Hypothalamus (tissue), 51 donors: ENCODE data around the gene PXMP4.
A peak's percentile ranks its signal among the peaks of the same experiment; 100 is the strongest.

Experiments used
- DNase-seq, 51 donors: peaks; one replicate each; lab custom pipeline; 2025; lab: John Stamatoyannopoulos, UW

The PXMP4 gene

DNA sequence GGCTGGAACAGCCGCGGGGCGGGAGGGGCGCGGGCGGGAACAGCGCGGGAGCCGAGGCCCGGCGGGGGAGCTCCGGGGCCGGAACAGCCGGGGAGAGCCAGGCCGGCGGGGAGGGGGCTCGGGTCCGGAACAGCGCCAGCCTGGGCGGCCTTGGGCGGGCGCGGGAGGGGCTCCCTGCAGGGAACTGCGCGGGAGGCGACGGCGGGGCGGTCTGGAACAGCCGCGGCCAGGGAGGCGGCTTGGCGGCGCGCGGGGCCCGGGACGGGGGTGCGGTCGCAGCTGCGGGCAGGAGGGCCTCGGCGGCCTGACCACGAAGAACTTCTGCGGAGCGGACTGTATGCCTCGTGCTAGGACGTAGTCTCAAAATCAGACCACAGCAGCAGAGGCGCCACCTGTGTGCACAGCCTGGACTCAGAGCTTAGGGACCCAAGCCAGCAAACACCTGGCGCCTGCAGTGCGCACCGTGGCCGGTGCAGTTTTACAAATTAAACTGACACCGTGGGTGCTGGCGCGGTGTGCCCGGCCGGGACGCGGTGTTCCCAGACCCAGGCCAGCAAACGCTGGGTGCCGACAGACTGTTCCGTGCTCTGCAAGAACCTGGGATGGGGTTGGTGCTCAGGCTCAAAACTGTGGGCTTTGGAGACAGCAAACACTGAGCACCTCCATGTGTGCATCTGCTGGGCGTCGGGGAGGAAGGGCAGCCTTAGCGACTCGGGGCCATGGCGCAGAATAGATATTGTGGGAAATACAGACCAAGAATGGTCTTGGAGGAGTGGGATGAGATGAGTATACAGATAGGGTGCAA lies 12.3 kb upstream of the PXMP4 start:
- DNase-seq, result peak; percentile 50 to 97 (median 89)

DNA sequence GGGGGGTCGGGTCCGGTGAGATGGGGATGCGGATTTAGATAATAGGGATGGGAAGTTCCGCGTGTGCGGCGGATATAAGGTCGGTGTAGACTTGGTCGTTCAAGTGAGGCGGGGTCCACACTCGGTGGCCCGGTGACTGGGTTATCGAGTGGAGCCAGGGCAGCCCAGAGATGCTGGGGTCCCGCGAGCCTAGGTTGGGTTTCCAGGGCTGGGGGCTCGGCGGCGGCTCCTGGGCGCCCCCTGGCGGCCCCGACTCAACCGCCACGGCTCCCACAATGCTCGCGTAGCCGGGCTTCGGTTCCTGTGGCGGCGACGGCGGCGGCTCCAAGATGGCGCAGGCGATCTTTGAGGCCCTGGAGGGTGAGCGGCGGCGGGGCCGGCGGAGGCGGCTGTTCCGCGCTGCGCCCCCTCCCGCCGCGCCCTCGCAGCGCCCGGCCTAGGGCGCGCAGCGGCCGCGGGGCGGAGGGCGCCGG lies 11.6 kb upstream of the PXMP4 start, which contains the start of gene ZNF341:
TSS of gene ZNF341 (plus strand) at position 304 of the 473 bp plus-strand sequence. CDS start at position 330, 26 bp downstream.
- DNase-seq, result peak; percentile 46 to 97 (median 89)

DNA sequence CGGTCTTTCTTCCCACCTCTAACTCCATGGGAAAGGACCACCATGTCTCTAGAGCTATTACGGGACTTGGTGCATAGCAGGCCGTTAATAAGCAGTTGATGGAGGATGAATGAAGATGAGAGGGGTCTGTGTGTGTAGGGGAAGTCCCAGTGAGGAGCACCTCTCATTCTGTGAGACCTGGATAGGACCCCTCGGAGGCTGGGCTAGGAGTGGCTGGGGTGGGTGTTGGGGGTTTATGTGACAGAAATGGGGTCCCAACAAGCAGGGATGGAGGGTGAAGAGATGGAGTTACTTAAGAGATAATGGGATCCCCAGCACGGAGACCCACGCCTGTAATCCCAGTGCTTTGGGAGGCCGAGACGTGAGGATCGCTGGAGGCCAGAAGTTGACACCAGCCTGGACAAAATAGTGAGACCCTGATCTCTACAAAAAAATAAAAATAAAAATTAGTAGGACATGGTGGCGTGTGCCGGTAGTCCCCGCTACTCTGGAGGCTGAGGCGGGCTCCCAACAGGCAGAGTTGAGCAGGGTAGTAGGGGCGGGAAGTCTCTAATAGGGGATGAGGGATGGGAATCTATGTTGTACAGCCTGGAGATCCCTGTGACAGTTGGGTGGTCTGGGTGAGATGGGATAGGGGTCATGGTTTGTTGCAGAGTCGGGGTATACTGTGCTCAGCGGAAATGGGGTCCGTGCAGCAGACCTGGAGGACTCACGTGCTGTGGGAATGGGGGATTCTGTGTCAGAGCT lies 11.0 kb upstream of the PXMP4 start:
- peak in 6 of 51 donors; percentile 8 to 65 (median 36) for DNase-seq

DNA sequence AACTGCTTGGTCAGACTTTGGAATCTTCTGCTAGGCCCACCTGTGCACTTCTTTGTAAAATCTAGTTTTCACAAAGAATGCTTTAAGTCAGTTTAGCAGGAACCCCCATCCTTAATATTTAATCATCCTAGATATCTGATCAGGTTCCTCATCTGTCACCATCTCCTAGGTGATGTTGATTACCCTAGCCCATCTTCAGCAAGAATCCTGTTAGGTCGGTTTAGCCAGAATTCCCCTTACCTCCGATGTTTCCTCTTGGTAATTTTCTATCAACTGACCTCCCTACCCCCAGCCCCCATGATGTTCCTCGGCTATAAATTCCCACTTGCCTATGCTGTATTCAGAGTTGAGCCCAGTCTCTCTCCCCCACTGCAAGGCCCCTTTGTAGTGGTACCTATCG lies 9.0 kb upstream of the PXMP4 start:
- DNase-seq, result no peak

DNA sequence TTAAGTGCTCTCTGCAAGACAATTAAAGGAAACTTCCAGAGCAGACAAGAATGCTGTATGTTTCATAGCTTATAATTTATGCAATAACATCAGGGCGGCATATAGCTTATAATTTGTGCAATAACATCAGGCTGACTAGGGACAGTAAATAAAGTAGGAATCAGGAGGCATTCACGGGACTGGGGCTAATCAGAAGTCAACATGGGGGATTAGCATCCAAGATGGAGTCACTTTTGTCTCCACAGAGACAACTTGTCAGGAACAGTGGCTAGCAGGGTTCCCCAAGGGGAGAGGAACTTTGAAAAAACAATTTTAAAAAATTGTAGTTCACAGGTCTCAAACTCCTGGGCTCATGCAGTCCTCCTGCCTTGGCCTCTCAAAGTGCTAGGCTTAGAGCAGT lies 8.4 kb upstream of the PXMP4 start:
- DNase-seq, result no peak

DNA sequence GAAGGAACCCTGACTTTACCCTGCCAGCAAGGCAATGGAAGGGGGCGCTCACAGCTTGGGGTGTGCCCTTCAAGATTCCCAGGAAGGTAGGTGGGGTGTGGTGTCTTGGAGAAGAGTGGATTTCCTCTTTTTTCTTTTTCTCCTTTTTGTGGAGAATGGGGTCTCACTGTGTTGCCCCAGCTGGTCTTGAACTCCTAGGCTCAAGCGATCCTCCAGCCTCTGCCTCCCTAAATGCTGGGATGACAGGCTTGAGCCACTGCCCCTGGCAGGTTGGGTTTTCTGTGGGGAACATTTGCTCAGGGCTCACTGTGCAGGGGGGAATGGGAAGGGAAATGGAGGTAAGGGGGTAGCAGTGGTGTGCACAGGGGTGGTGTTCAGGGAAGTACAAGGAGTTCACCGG lies 7.7 kb upstream of the PXMP4 start:
- DNase-seq, result no peak

DNA sequence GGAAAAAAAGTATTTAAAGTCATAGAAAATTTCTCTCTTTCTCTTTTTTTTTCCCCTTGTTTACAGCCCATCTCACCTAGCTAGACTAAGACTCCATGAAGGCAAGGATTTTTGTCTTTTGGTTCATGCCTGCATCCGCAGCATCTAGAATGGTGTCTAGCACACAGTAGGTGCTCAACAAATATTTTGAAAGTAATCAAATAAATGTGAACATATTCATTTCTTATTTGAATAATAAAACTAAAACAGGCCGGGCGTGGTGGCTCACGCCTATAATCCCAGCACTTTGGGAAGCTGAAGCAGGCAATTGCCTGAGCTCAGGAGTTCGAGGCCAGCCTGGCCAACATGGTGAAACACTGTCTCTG lies 7.0 kb upstream of the PXMP4 start:
- DNase-seq, result no peak

DNA sequence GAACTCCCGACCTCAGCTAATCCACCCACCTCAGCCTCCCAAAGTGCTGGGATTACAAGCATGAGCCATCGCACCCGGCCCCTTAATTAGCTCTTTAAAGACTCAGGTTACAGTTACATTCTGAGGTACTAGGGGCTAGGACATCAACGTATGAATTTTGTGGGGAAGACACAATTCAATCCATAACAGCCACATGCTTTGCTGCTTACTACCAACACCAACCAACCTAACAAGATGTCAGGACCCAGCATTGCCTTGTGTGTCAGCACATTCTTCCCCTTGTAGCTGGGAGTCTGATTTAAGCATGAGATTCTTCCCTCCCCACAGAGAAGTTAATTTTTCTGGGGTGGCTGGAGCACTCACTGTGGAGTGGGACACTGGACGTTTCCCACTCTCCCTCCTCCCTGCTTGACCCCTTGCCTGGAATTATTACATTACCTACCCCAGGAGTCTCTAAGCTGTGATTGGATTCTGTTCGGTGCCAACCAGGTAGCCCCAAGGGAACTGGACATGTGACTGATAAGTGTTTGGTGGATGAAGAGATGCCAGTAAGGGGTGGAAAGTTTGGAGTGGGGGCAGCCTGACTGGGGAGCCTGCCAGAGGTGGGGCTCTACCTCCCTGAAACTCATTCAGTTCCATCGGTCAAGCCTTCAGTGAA lies 5.6 kb upstream of the PXMP4 start:
- DNase-seq, result no peak

DNA sequence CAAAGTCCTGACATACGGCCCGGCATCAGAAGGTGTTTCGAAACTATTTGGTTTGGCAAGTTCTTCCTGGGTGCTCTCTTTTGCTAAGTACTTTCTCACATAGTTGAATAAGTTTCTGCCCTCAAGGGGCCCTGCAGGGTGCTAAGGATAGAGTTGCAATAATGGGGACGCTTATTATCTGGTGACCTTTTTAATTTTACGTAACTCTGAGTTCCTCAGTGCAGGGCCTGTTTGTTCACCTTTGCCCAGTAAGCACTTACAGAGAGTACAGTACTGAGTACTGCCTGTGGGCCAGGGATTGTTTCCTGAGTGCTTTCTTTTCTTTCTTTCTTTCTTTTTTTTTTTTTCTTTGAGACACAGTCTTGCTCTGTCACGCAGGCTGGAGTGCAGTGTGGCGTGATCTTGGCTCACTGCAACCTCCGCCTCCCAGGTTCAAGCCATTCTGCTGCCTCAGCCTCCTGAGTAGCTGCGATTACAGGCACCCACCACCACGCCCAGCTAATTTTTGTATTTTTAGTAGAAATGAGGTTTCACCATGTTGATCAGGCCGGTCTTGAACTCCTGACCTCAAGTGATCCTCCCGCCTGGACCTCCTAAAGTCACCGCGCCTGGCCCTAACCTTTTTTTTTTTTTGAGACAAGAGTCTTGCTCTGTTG lies 4.5 kb upstream of the PXMP4 start:
- no peak for DNase-seq

DNA sequence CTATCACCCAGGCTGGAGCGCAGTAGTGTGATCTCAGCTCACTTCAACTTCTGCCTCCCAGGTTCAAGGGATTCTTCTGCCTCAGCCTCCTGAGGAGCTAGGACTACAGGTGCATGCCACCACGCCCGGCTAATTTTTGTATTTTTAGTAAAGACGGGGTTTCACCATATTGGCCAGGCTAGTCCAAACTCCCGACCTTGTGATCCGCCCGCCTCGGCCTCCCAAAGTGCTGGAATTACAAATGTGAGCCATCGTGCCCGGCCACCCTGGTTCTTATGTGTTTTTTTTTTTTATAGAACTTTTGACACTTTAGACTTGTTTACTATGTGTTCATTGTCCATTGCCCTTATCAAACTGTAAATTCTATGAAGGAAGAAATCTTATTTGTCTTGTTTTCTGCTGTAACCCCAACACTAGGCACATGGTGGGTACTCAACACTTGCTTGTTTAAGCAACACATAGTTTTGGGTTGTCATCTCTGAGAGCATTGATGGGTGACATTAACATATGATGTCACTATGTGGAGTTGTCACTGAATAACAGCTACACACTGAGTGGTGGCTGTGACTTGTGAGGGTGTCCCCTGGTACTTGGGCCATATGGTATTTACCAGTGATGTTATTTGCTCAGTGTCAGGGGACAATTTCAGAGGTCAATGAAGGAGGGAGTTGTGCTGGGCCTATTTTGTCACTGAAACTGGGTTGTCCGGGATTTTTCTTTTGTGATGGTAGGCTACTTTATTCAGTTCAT lies 1.5 kb upstream of the PXMP4 start:
- no peak for DNase-seq

DNA sequence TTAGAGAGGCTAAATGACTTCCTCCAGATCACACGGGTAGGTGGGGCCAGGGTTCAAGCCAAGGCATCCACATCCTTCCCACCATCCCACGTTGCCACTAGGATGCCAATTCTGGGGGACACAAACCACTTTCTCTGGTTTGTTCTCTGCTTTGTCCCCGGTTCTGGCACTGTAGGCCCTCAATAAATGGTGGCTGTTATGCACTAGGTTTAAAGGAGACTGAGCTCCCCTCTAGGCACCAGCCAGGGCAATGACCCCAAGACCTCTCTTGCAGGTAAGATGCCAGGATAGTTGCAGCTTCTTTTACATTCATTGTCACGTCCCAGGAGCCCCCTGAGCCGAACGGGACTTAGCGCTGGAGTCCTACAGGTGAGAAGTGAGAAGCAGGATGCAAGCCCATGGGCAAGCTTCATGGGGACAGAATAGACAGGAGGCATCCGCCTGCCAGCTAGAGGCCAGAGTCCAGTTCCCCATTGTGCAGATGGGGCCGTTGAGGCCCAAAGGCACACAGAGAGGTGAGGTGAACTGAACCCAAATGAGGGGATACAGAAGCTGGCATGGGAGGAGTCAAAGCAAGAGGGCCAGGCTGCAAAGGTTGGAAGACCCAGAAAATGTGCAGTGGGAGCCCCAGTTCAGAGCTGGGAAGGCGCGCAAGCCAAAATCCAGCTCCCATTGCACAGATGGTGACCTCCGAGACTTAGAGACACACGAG lies 677 bp downstream of the PXMP4 start:
- DNase-seq, result no peak

DNA sequence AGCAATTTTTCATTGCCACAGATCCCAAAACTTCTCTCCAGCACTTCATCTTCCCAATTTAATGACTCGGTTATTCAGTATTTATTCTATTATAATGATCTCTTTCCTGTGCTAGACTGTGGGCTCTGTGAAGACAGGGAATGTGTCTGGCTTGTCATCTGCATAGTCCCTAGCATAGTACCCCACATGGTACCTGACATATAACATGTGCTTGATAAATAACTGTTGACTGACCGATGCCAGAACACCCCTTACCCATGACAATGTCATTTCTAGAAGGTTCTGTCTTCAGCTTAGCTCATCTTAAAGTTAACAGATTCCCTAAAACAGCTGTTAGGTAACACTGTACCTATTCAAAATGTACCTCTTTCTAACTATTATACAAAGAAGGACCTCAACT lies 3.6 kb downstream of the PXMP4 start:
- no peak for DNase-seq

DNA sequence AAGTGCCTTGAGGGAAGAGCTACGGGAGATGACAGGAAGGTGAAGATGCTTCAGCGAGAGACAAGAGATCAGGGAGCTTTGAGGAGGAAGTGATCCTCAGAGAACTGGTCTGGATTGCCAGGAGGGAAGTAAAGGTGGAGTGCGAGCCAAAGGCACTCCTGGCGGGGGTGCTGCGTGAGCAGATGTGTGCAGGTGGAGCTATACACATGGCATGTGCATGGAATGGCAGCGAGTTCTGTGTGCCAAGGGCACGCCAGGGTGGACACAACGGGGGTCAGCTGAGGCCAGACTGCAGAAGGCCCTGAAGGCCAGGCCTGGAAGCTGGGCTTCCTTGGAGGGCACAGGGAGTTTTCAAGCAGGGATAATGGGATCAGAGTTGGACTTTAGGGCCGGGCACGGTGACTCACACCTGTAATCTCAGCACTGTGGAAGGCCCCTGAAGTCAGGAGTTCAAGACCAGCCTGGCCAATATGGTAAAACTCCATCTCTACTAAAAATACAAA lies 6.2 kb downstream of the PXMP4 start:
- DNase-seq, result no peak

DNA sequence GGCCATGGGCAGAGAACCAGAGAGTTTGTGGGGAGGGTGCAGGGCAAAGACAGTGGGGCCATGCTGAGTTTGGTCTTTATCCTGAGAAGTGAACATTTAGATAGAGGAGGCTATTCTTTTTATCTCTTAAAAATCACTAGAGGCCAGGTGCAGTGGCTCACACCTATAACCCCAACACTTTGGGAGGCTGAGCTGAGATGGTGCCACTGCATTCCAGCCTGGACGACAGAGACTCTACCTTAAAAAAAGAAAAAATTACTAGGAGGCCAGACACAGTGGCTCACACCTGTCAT lies 8.7 kb downstream of the PXMP4 start:
- DNase-seq, result no peak

DNA sequence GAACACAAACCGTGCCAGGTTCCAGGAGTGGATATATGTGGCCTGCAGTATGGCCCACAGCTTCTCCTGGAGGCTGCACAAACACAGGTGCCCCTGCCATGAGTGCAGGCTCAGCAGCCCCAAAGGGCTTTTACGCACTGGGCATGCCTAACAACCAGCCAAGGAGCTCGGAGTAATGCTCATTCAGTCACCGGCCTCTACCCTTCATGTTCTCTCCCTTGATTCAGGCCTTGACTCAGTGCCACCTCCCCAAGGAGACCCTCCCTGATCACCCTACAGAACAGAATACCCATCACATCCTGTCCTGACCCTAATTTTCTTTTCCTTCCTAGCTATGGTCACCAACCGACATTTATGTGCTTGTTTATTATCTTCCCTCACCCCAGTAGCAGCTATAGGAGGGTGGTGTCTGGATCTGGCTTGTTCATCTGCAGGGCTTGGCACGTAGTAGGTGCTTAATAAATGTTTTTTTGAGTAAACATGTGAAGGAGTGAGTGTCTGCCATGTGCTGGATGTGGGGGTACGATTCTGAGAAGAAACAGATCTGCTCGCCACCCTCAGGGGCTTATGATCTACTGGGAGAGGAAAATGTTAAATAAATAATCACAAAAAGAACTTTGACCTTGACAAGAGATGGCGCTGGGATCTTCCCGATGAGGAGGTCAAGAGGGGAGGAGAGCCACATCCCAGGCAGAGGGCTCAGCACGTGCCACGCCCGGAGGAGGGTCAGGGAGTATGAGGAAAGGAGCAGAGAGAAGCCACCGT lies 9.2 kb downstream of the PXMP4 start:
- DNase-seq, result no peak

DNA sequence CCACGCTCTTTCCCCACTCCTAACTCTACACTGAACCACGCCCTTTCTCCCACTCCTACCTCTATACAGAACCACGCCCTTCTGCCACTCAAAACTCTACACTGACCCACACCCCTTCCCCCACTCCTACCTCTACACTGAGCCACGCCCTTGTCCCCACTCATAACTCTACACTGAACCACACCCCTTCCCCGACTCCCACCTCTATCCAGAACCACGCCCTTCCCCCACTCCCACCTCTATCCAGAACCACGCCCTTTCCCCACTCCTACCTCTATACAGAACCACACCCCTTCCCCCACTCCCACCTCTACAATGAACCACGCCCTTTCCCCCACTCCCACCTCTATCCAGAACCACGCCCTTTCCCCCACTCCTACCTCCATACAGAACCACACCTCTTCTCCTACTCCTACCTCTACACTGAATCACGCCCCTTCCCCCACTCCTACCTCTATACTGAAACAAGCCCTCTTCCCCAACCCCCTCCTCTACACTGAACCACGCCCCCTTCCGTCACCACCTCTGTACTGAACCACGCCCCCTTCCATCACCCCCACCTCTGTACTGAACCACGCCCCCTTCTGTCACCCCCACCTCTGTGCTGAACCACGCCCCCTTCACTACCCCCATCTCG lies 10.1 kb downstream of the PXMP4 start:
- no peak for DNase-seq

DNA sequence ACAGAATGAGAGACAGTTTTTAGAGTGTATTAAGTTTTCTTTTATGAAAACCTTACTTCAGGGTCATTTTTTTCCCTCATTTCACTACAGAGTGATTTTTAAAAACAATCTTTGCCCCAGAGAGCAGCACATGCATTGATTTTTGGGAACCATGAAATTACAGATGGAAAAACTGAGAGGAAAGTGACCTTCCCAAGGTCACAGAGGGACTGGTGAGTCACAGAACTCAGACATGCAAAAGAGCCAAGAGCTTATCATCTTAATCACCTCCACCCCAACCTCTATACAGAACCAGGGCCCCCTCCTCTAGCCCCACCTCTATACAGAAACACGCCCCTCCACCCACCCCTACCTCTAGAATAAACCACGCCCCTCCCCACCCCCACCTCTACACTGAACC lies 10.7 kb downstream of the PXMP4 start:
- no peak for DNase-seq

DNA sequence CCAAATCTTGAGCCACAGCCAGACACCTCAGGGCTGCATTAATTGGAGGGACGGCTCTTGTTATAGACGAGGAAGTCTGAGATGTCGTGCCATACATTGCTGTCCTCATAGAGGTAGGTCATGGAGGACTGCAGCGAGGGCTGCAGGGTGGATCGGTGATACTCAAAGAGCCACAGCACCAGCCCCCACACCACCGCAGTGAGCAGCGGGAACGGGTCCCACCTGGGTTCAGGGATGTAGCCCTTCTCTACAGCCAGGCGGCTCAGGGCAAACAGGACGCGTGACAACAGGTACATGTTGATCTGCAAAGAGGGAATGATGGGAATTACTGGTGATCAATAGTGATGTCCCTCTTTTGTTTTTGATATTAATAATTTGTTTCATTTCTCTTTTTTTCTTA lies 12.4 kb downstream of the PXMP4 start:
- no peak for DNase-seq
